Measurements from ENCODE around the gene ZNHIT2.

ZNHIT2 gene

DNA sequence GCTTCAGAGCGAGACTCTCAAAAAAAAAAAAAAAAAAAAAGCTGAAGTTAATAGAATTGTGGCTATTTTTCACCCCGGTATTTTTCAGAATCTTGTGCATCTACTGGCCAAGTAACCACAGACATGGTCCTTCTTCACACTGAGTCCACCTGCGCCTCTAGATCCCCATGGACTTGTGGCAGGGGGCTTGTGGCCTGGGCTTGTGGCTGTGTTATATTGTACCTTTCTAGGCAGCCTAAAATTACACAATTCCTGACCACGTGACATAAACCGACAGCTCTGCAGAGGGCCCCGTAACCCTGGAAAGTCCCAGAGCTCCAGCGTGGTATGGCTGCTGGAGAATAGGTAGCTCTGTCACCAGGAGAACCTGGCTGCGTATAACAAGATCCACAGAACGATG is 48.3 kb downstream of the ZNHIT2 start:
- in situ Hi-C loops (cut with HindIII; ENCODE audit: low sequenced_read_pairs), result no loop called here
- DNase-seq (ENCODE audit: low read depth), result no peak
- H3K4me3 ChIP-seq (ENCODE audit: low read depth, low read length), result no peak overlapping the region
- TF ChIP-seq, protein P1, sequence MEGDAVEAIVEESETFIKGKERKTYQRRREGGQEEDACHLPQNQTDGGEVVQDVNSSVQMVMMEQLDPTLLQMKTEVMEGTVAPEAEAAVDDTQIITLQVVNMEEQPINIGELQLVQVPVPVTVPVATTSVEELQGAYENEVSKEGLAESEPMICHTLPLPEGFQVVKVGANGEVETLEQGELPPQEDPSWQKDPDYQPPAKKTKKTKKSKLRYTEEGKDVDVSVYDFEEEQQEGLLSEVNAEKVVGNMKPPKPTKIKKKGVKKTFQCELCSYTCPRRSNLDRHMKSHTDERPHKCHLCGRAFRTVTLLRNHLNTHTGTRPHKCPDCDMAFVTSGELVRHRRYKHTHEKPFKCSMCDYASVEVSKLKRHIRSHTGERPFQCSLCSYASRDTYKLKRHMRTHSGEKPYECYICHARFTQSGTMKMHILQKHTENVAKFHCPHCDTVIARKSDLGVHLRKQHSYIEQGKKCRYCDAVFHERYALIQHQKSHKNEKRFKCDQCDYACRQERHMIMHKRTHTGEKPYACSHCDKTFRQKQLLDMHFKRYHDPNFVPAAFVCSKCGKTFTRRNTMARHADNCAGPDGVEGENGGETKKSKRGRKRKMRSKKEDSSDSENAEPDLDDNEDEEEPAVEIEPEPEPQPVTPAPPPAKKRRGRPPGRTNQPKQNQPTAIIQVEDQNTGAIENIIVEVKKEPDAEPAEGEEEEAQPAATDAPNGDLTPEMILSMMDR (IDR thresholded peaks at IDR 0.05; ENCODE audit: low read depth, low read length, missing control alignments), result no peak

DNA sequence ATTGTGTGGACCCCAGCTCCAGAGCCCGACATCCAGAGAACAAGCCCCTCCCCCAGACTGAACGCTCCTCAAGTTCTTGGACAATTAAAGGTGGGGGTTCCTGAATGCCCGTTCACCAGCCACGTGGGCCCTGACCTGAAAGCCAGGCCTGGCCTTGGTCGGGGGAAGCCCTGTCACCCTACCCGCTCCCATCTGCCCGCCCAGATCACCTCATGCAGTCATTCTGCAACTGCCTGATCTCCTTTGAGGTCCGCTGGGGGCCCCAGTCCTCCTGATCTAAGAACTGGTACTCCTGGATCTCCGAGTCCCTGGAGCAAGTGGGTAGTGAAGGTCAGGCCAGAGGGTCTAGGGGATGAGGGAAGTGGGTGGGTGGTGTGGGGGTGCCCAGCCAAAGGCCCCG is 50.1 kb downstream of the ZNHIT2 start:
- TF ChIP-seq, protein P1 (IDR thresholded peaks at IDR 0.05; ENCODE audit: low read depth, low read length, missing control alignments), result no peak
- H3K4me3 ChIP-seq (ENCODE audit: low read depth, low read length), result no peak overlapping the region
- in situ Hi-C loops (cut with HindIII; ENCODE audit: low sequenced_read_pairs), result no loop called here
- DNase-seq (ENCODE audit: low read depth), result no peak

DNA sequence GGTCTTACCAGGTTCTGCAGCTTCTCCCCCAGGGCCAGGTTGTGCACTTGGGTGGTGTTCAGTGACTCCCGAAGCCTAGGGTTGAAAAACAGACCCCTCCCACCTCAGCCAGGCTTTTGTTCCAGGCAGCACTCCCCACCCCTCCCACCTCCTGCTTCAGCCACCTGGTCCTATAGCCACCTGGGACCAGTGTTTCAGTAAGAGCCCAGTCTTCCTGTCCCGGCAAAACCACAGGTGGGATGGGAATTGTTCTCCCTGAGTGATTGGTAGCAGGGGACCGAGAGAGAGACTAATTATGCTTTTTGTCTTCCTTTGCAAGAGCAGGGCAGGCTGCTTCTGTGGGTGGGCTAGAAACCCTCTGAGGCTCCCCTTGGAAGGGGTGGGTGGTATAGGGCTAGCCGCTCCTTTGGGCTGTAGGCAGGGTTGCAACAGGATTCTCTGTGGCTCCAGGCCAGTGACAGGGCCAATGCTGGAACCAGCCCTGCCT is 50.7 kb downstream of the ZNHIT2 start:
- in situ Hi-C loops (cut with HindIII; ENCODE audit: low sequenced_read_pairs), result no loop called here
- TF ChIP-seq, protein P1 (IDR thresholded peaks at IDR 0.05; ENCODE audit: low read depth, low read length, missing control alignments), result no peak
- H3K4me3 ChIP-seq (ENCODE audit: low read depth, low read length), result no peak overlapping the region
- DNase-seq (ENCODE audit: low read depth), result no peak

Measured in astrocyte of the cerebellum (primary cell).